Suprapubic skin (tissue), 4 donors: ENCODE measurements around the gene PDE4D.

ENCODE experiments used
- EP300 ChIP-seq: sonication (generic); formaldehyde crosslinking; IDR thresholded peaks from one replicate; pipeline ENCODE4 v1.6.1; 2017; ENCODE audit warnings: antibody characterized with exemption
- POLR2A ChIP-seq, 2 donors: fragments of 450-650 bp; IDR thresholded peaks; one replicate each; pipeline ENCODE4 v1.6.1; 2017; ENCODE audit warnings: antibody characterized with exemption in 2 of 2, mild to moderate bottlenecking in 2 of 2, moderate library complexity in 2 of 2
- POLR2AphosphoS5 ChIP-seq, 3 donors: sonication (generic); formaldehyde crosslinking; IDR thresholded peaks; one replicate each; pipeline ENCODE4 v1.6.1; 2017; ENCODE audit warnings: antibody characterized with exemption in 3 of 3
- TF ChIP-seq, protein P1 (sequence below), 2 donors: fragments of 200-600 bp in 1 of 2; fragments of 450-650 bp in 1 of 2; sonication (generic) in 1 of 2; IDR thresholded peaks; one replicate each; pipeline ENCODE4 v1.5.1; 2016 to 2019; ENCODE audit warnings: antibody characterized with exemption in 2 of 2, mild to moderate bottlenecking in 1 of 2, moderate library complexity in 1 of 2

DNA sequence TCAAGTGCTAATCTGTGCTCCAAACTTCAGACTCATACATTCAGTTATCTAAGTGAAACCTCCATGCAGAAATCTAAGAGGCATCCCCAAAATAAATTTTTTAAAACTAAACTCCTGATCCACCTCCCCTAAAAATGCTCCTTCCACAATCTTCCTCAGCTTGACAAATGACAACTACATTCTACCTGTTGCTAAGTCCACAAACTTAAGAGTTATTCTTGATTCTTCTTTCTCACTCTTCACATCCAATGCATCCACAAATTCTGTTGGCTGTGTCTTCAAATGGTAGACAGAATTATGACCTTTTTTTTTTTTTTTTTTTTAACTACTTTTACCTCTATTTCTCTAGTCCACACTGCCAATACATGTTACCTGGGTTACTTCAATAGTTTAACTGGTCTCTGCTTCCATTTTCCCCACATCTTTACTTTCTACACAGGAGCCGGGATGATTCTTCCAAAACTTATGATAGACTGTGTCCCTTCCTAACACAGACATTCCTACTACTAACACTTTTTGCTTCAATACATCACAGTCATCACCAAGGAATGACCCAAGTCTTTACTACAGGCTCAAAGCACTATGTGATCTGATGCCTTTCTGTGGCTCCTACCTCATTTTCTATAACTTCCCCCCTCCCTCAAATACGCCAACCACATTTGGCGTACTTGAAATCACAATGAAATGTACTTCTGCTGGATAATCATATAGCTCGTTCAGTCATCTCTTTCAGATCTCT, 143.6 kb downstream of the PDE4D start:
- TF ChIP-seq, protein P1, sequence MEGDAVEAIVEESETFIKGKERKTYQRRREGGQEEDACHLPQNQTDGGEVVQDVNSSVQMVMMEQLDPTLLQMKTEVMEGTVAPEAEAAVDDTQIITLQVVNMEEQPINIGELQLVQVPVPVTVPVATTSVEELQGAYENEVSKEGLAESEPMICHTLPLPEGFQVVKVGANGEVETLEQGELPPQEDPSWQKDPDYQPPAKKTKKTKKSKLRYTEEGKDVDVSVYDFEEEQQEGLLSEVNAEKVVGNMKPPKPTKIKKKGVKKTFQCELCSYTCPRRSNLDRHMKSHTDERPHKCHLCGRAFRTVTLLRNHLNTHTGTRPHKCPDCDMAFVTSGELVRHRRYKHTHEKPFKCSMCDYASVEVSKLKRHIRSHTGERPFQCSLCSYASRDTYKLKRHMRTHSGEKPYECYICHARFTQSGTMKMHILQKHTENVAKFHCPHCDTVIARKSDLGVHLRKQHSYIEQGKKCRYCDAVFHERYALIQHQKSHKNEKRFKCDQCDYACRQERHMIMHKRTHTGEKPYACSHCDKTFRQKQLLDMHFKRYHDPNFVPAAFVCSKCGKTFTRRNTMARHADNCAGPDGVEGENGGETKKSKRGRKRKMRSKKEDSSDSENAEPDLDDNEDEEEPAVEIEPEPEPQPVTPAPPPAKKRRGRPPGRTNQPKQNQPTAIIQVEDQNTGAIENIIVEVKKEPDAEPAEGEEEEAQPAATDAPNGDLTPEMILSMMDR (IDR thresholded peaks at IDR 0.05), result no peak
- TF ChIP-seq EP300 (no peak), POLR2A (IDR thresholded peaks at IDR 0.05) (no peak), POLR2AphosphoS5 (IDR thresholded peaks at IDR 0.05) (no peak)
